H1 (cell line): Measurements from ENCODE around the gene DPH1. TPM values are rescaled to one million over a fixed set of nuclear protein-coding genes. Genes with fewer than 3 reads are reported as not detected.
A peak's percentile ranks its signal among the peaks of the same experiment; 100 is the strongest.

Source experiments
- CTCF ChIA-PET: fragments of 300-600 bp; sonication (Branson Sonifier 250); formaldehyde crosslinking; loops from one replicate; lab custom pipeline; 2021; ENCODE audit not compliant: partially characterized antibody; lab: Charles Lee
- POLR2A ChIA-PET: fragments of 300-600 bp; sonication (Branson Sonifier 250); formaldehyde crosslinking; loops from one replicate; lab custom pipeline; 2021; ENCODE audit warnings: inconsistent platforms; ENCODE audit not compliant: partially characterized antibody; lab: Charles Lee
- DNase-seq, 2 experiments: peaks; one replicate each; pipeline versions ENCODE4 v3.0.0 to v3.0.0-alpha.2; 2010 to 2022; ENCODE audit warnings: low spot score in 2 of 2, low read depth in 1 of 2, mixed read lengths in 1 of 2
- FAIRE-seq: peaks from 2 replicates; lab custom pipeline; 2011; peaks lifted over from hg19 to GRCh38; lab: Jason Lieb, UNC
- H2AFZ ChIP-seq: 2 replicates; pipeline ENCODE4 v1.8.1; 2012; ENCODE audit warnings: low read length, inconsistent platforms
- H2AK5ac ChIP-seq: 2 replicates; pipeline ENCODE4 v1.6.1; 2013; ENCODE audit warnings: low read depth, low read length
- H2BK120ac ChIP-seq: replicated peaks from 2 replicates; pipeline ENCODE3; 2013; ENCODE audit warnings: low read depth, low read length, inconsistent platforms
- H2BK12ac ChIP-seq: 2 replicates; pipeline ENCODE4 v1.6.1; 2013; ENCODE audit warnings: low read depth, low read length
- H2BK15ac ChIP-seq: 2 replicates; pipeline ENCODE4 v1.6.1; 2013; ENCODE audit warnings: low read length
- H2BK20ac ChIP-seq: 2 replicates; pipeline ENCODE4 v1.6.1; 2013; ENCODE audit warnings: low read length
- H2BK5ac ChIP-seq: 2 replicates; pipeline ENCODE4 v1.6.1; 2013; ENCODE audit warnings: low read depth, low read length
- H3K14ac ChIP-seq: 2 replicates; pipeline ENCODE4 v1.6.1; 2013; ENCODE audit warnings: inconsistent platforms; ENCODE audit not compliant: insufficient read length
- H3K18ac ChIP-seq: 2 replicates; pipeline ENCODE4 v1.6.1; 2013; ENCODE audit warnings: low read length; ENCODE audit errors: extremely low read depth
- H3K23ac ChIP-seq: 2 replicates; pipeline ENCODE4 v1.6.1; 2013; ENCODE audit warnings: inconsistent platforms; ENCODE audit not compliant: insufficient read length
- H3K23me2 ChIP-seq: 2 replicates; pipeline ENCODE4 v1.6.1; 2013; ENCODE audit warnings: low read depth, low read length
- H3K27ac ChIP-seq: 2 replicates; pipeline ENCODE4 v1.6.1; 2011; ENCODE audit warnings: low read depth, low read length, inconsistent platforms
- H3K27me3 ChIP-seq, 4 experiments: replicated peaks in 1 of 4; 1 replicate in 1 of 4; 2 replicates in 3 of 4; pipeline versions ENCODE4 v1.6.1 to v1.8.1; 2011 to 2013; ENCODE audit warnings: low read length in 3 of 4, mild to moderate bottlenecking in 3 of 4, inconsistent platforms in 2 of 4, mixed read lengths in 2 of 4, moderate library complexity in 1 of 4; ENCODE audit not compliant: control insufficient read depth in 3 of 4, insufficient read depth in 3 of 4; ENCODE audit errors: extremely low read depth in 1 of 4
- H3K36me3 ChIP-seq, 4 experiments: 2 replicates each; pipeline versions ENCODE4 v1.6.1 to v1.8.1; 2011 to 2013; ENCODE audit warnings: mild to moderate bottlenecking in 4 of 4, low read length in 3 of 4, moderate library complexity in 2 of 4, control low read depth in 1 of 4, inconsistent platforms in 1 of 4; ENCODE audit not compliant: insufficient read depth in 4 of 4, control insufficient read depth in 2 of 4
- H3K4ac ChIP-seq: replicated peaks from 2 replicates; pipeline ENCODE3; 2013; ENCODE audit warnings: low read length, low read depth, mixed read lengths, inconsistent platforms; ENCODE audit not compliant: insufficient read length
- H3K4me1 ChIP-seq, 4 experiments: replicated peaks in 1 of 4; 1 replicate in 1 of 4; 2 replicates in 3 of 4; pipeline versions ENCODE4 v1.6.1 to v1.8.1; 2011 to 2013; ENCODE audit warnings: low read length in 3 of 4, inconsistent platforms in 2 of 4, mixed read lengths in 1 of 4; ENCODE audit not compliant: insufficient read depth in 4 of 4, control insufficient read depth in 3 of 4
- H3K4me2 ChIP-seq, 2 experiments: 2 replicates each; pipeline versions ENCODE4 v1.6.1 to v1.8.1; 2011 to 2013; ENCODE audit warnings: low read depth in 2 of 2, low read length in 2 of 2, control low read depth in 1 of 2, inconsistent platforms in 1 of 2, mild to moderate bottlenecking in 1 of 2; ENCODE audit not compliant: insufficient read depth in 1 of 2
- H3K4me3 ChIP-seq, 4 experiments: fragments of 200-600, 300-600 bp in 1 of 4; sonication (generic), shearing (Covaris generic), sonication (Bioruptor Twin) in 1 of 4; 2 replicates each; pipeline versions ENCODE4 v1.5.1 to v1.8.1; 2011 to 2016; ENCODE audit warnings: low read length in 4 of 4, low read depth in 3 of 4, control low read depth in 2 of 4, inconsistent platforms in 2 of 4, mild to moderate bottlenecking in 2 of 4, mixed read lengths in 1 of 4, moderate library complexity in 1 of 4; ENCODE audit not compliant: insufficient read depth in 2 of 4; ENCODE audit errors: extremely low read depth in 1 of 4
- H3K56ac ChIP-seq: replicated peaks from 2 replicates; pipeline ENCODE3; 2013; ENCODE audit warnings: low read depth, mild to moderate bottlenecking, mixed read lengths, low read length, inconsistent platforms; ENCODE audit not compliant: insufficient read length
- H3K79me1 ChIP-seq: 2 replicates; pipeline ENCODE4 v1.6.1; 2013; ENCODE audit warnings: low read depth, low read length, control low read depth
- H3K79me2 ChIP-seq, 2 experiments: 2 replicates each; pipeline versions ENCODE4 v1.6.1 to v1.8.1; 2012 to 2013; ENCODE audit warnings: low read length in 2 of 2, mild to moderate bottlenecking in 2 of 2, inconsistent platforms in 1 of 2; ENCODE audit not compliant: insufficient read depth in 2 of 2, control insufficient read depth in 1 of 2
- H3K9ac ChIP-seq, 4 experiments: replicated peaks in 1 of 4; 1 replicate in 1 of 4; 2 replicates in 3 of 4; pipeline versions ENCODE4 v1.6.1 to v1.8.1; 2011 to 2013; ENCODE audit warnings: low read depth in 3 of 4, low read length in 3 of 4, control low read depth in 2 of 4, mild to moderate bottlenecking in 2 of 4, moderate library complexity in 2 of 4, inconsistent platforms in 1 of 4; ENCODE audit errors: extremely low read depth in 1 of 4
- H3K9me3 ChIP-seq, 2 experiments: 2 replicates each; pipeline versions ENCODE4 v1.6.1 to v1.8.1; 2012 to 2013; ENCODE audit warnings: mild to moderate bottlenecking in 2 of 2, moderate library complexity in 2 of 2, control low read depth in 1 of 2, inconsistent platforms in 1 of 2, low read depth in 1 of 2, low read length in 1 of 2, mixed read lengths in 1 of 2; ENCODE audit not compliant: insufficient read depth in 2 of 2
- H4K20me1 ChIP-seq, 2 experiments: replicated peaks in 1 of 2; 2 replicates each; pipeline versions ENCODE3 to v1.8.1; 2011 to 2013; ENCODE audit warnings: inconsistent platforms in 2 of 2, low read length in 2 of 2, mild to moderate bottlenecking in 1 of 2; ENCODE audit not compliant: insufficient read depth in 2 of 2, control insufficient read depth in 1 of 2
- H4K5ac ChIP-seq: 2 replicates; pipeline ENCODE4 v1.6.1; 2013; ENCODE audit warnings: low read length, low read depth, mixed read lengths, inconsistent platforms; ENCODE audit not compliant: insufficient read length
- H4K8ac ChIP-seq: 2 replicates; pipeline ENCODE4 v1.8.0; 2013; ENCODE audit warnings: mild to moderate bottlenecking, moderate library complexity, low read length, inconsistent platforms; ENCODE audit not compliant: insufficient read depth; ENCODE audit errors: extremely low read depth
- H4K91ac ChIP-seq: replicated peaks from 2 replicates; pipeline ENCODE3; 2013; ENCODE audit warnings: low read length, mixed read lengths, inconsistent platforms; ENCODE audit not compliant: insufficient read length
- CEBPB ChIP-seq: IDR thresholded peaks from 2 replicates; pipeline ENCODE4 v1.6.1; 2012; ENCODE audit warnings: low read depth, low read length
- EP300 ChIP-seq, 2 experiments: IDR thresholded peaks; 1 replicate in 1 of 2; 2 replicates in 1 of 2; pipeline ENCODE4 v1.6.1; 2011 to 2012; ENCODE audit warnings: low read depth in 2 of 2, low read length in 2 of 2, mild to moderate bottlenecking in 2 of 2, borderline replicate concordance in 1 of 2, inconsistent platforms in 1 of 2, moderate library complexity in 1 of 2
- EZH2 ChIP-seq: fragments of 200-600 bp; sonication (generic); IDR thresholded peaks from 2 replicates; pipeline ENCODE4 v1.7.1; 2012; ENCODE audit warnings: low read depth, mild to moderate bottlenecking, moderate library complexity, low read length, inconsistent platforms; ENCODE audit not compliant: severe bottlenecking
- GTF2F1 ChIP-seq: IDR thresholded peaks from 2 replicates; pipeline ENCODE4 v1.6.1; 2012; ENCODE audit warnings: low read depth, low read length, improper control_type of control experiment, borderline replicate concordance
- HDAC2 ChIP-seq, 2 experiments: fragments of 300-600 bp in 1 of 2; sonication (generic) in 1 of 2; IDR thresholded peaks; 2 replicates each; pipeline ENCODE4 v1.6.1; 2011 to 2012; ENCODE audit warnings: low read depth in 2 of 2, low read length in 2 of 2, mild to moderate bottlenecking in 2 of 2, moderate library complexity in 2 of 2, borderline replicate concordance in 1 of 2, inconsistent platforms in 1 of 2
- MAX ChIP-seq: IDR thresholded peaks from 2 replicates; pipeline ENCODE4 v1.6.1; 2012; ENCODE audit warnings: inconsistent platforms
- PHF8 ChIP-seq: fragments of 200-600 bp; sonication (generic); conservative IDR thresholded peaks from 2 replicates; pipeline ENCODE4 v1.7.1; 2012; ENCODE audit warnings: low read depth, mild to moderate bottlenecking, inconsistent platforms, low read length, moderate library complexity
- RBBP5 ChIP-seq: IDR thresholded peaks from 2 replicates; pipeline ENCODE4 v1.7.1; 2012; ENCODE audit warnings: low read depth, mild to moderate bottlenecking, inconsistent platforms, low read length, moderate library complexity, borderline replicate concordance
- RXRA ChIP-seq: IDR thresholded peaks from 2 replicates; pipeline ENCODE4 v1.6.1; 2011; ENCODE audit warnings: low read depth, mild to moderate bottlenecking, low read length, moderate library complexity; ENCODE audit not compliant: insufficient read depth
- SRF ChIP-seq: IDR thresholded peaks from 2 replicates; pipeline ENCODE4 v1.6.1; 2011; ENCODE audit warnings: mild to moderate bottlenecking, low read depth, low read length, moderate library complexity
- YY1 ChIP-seq: IDR thresholded peaks from 2 replicates; pipeline ENCODE4 v1.6.1; 2011; ENCODE audit warnings: low read depth, mild to moderate bottlenecking, low read length
- WGBS, 2 experiments: shearing (Covaris generic) in 1 of 2; methylation state at CpG; one replicate each; pipeline versions ENCODE4 v1.1.6 to v1.1.7; 2013 to 2015; ENCODE audit warnings: low lambda C conversion rate in 2 of 2, mixed read lengths in 2 of 2, inconsistent platforms in 1 of 2, low coverage in 1 of 2, missing lambda C conversion rate in 1 of 2; ENCODE audit not compliant: insufficient replicate concordance in 2 of 2, insufficient coverage in 1 of 2, insufficient read length in 1 of 2; ENCODE audit errors: extremely low coverage in 1 of 2, missing lambda C conversion rate in 1 of 2; 5-methylcytosine and 5-hydroxymethylcytosine counted together
- polyA plus RNA-seq, 7 experiments: library from polyadenylated mRNA; depleted of rRNA in 3 of 7; stranded (reverse) in 5 of 7; unstranded in 2 of 7; fragments of >200 nt in 5 of 7; fragments of 200-250 nt in 2 of 7; gene quantifications; 1 replicate in 5 of 7; 2 replicates in 1 of 7; 4 replicates in 1 of 7; pipeline versions ENCODE4 v1.2.1 to v1.2.3, GENCODE V29; 2011 to 2013; ENCODE audit warnings: missing spikeins in 2 of 7, mixed read lengths in 2 of 7
- total RNA-seq: library from RNA; stranded (reverse); fragmentation: NEBNext Ultra II Directional; extraction: Animal tissue kit (Norgen Biotek cat#: 25700); gene quantifications from 2 replicates; pipeline ENCODE4 v1.2.1, GENCODE V29; 2021

The DPH1 gene
- total and polyA plus RNA-seq, 2 of the 8 experiments (the other 6 are each of a cell fraction or from before 2014, with no cell fraction given): 24.9 to 30.0 TPM

GRCh38 chr17:2042390-2042847 lies 12.5 kb downstream of the DPH1 start:
- H2BK12ac ChIP-seq: 0 out of 2 replicates have a peak overlapping the region, but pooled peaks have one; percentile 4
- TF ChIP-seq EP300 (IDR thresholded peaks at IDR 0.05; ENCODE audit: borderline replicate concordance in 1 of 2, low read depth in 2 of 2, low read length in 2 of 2) (no peak), YY1 (no peak), HDAC2 (IDR thresholded peaks at IDR 0.05; ENCODE audit: borderline replicate concordance in 1 of 2, low read depth in 2 of 2, low read length in 2 of 2) (0 out of 4 replicates have a peak, but pooled peaks of 1 of the 2 experiments have one; percentile 1), SRF (no peak), PHF8 (no peak), CEBPB (no peak), MAX (no peak), EZH2 (no peak), RBBP5 (no peak), RXRA (no peak), GTF2F1 (no peak)

More at GRCh38 chr17:2042390-2042847, 12.5 kb downstream of the DPH1 start:
- ChIA-PET CTCF (interaction anchor here (0.7 to 3.1 kb wide), 4 partner anchors 75 to 160 kb away, joined by 3 to 17 read pairs (median 10); no protein-coding TSS in a partner anchor), POLR2A (interaction anchor here (1.6 kb wide), 1 partner anchor 76 kb away, joined by 3 read pairs; no protein-coding TSS in a partner anchor)
- H2AFZ ChIP-seq: 0 out of 2 replicates have a peak overlapping the region, but pooled peaks have one; percentile 43
- peaks cover 0 to 3% of the 10 kb centered on the region in 2 experiments for H4K20me1 ChIP-seq
- H3K56ac ChIP-seq: no peak overlapping the region
- no peaks in the 10 kb centered on the region for H3K79me2 ChIP-seq
- FAIRE-seq: no peak
- H3K23me2 ChIP-seq: peaks cover 5% of the 10 kb centered on the region; the same call in 1 of the 2 replicates
- peaks cover 4% of the 10 kb centered on the region for H3K79me1 ChIP-seq
- no peak for DNase-seq
- no peaks in the 10 kb centered on the region for H3K9me3 ChIP-seq
- WGBS, 2 experiments: 58% methylated on average over 15 of the region's 17 CpGs; no CpG with 5 or more reads in 1 of the 2 experiments
- H3K4me1 ChIP-seq: peaks cover 0 to 6% (median 5%) of the 10 kb centered on the region in 4 experiments; a peak in 4 of 7 replicates
- no peak overlapping the region; the same call in 1 of the 2 replicates for H3K18ac ChIP-seq
- H3K9ac ChIP-seq: peak overlapping the region in 3 of 4 experiments; percentile 65 to 74 (median 72); a peak in 6 of 7 replicates
- H2BK120ac ChIP-seq: no peak overlapping the region
- no peak overlapping the region for H4K91ac ChIP-seq
- no peak overlapping the region for H4K5ac ChIP-seq
- peak overlapping the region; percentile 66 for H2BK5ac ChIP-seq
- no peak overlapping the region for H3K14ac ChIP-seq
- H2BK15ac ChIP-seq: no peak overlapping the region
- peaks cover 0 to 8% (median 2%) of the 10 kb centered on the region in 4 experiments; a peak in 3 of 8 replicates for H3K36me3 ChIP-seq
- H2AK5ac ChIP-seq: 0 out of 2 replicates have a peak overlapping the region, but pooled peaks have one; percentile 34
- peak overlapping the region; percentile 61 to 91 for H3K4me2 ChIP-seq
- peaks cover 0 to 2% (median 2%) of the 10 kb centered on the region in 4 experiments; a peak in 3 of 7 replicates for H3K27me3 ChIP-seq
- peak overlapping the region; percentile 74; the same call in 1 of the 2 replicates for H3K27ac ChIP-seq
- H3K23ac ChIP-seq: no peak overlapping the region
- no peak overlapping the region for H3K4ac ChIP-seq
- peak overlapping the region; percentile 58 to 82 (median 71) for H3K4me3 ChIP-seq
- H2BK20ac ChIP-seq: no peak overlapping the region
- H4K8ac ChIP-seq: no peak overlapping the region
